ENCODE results near the gene FZD2. TPM values are rescaled to one million over a fixed set of nuclear protein-coding genes. Genes with fewer than 3 reads are reported as not detected.

The FZD2 gene
- total RNA-seq, 1 donor from 2014 or later: 54.4 TPM

- peak overlapping the region; percentile 97 for H3K4me3 Mint-ChIP-seq
Observed at GRCh38 chr17:44557651-44558285, 484 bp downstream of the FZD2 start.

GRCh38 chr17:44558334-44558709 is 1.0 kb downstream of the FZD2 start:
- peak overlapping the region; percentile 97 for H3K4me3 Mint-ChIP-seq
- TF ChIP-seq CTCF (conservative IDR thresholded peaks at IDR 0.05): no peak
- DNase-seq (ENCODE audit: extremely low spot score, unreplicated experiment): no peak
- H3K9me3 Mint-ChIP-seq: no peaks in the 10 kb centered on the region
- peaks cover 28% of the 10 kb centered on the region for H3K36me3 Mint-ChIP-seq
- H3K4me1 Mint-ChIP-seq (ENCODE audit: unreplicated experiment): peaks cover 47% of the 10 kb centered on the region
- H3K27me3 Mint-ChIP-seq: peaks cover 47% of the 10 kb centered on the region
- peak overlapping the region; percentile 86 for H3K27ac Mint-ChIP-seq

More at GRCh38 chr17:44557651-44558285, 484 bp downstream of the FZD2 start:
- DNase-seq (ENCODE audit: extremely low spot score, unreplicated experiment): peak; percentile 76
- Mint-ChIP-seq H3K36me3 (peaks cover 28% of the 10 kb centered on the region), H3K4me1 (ENCODE audit: unreplicated experiment) (peaks cover 44% of the 10 kb centered on the region), H3K9me3 (no peaks in the 10 kb centered on the region), H3K27me3 (peaks cover 47% of the 10 kb centered on the region), H3K27ac (peak overlapping the region; percentile 86)
- no peak for TF ChIP-seq CTCF (conservative IDR thresholded peaks at IDR 0.05)

GRCh38 chr17:44558710-44559633 is 1.7 kb downstream of the FZD2 start:
- peak overlapping the region; percentile 97 for H3K4me3 Mint-ChIP-seq
- peaks cover 28% of the 10 kb centered on the region for H3K36me3 Mint-ChIP-seq
- peaks cover 47% of the 10 kb centered on the region for H3K27me3 Mint-ChIP-seq
- H3K9me3 Mint-ChIP-seq: no peaks in the 10 kb centered on the region
- no peak for TF ChIP-seq CTCF (conservative IDR thresholded peaks at IDR 0.05)
- DNase-seq (ENCODE audit: extremely low spot score, unreplicated experiment): no peak
- peaks cover 47% of the 10 kb centered on the region for H3K4me1 Mint-ChIP-seq (ENCODE audit: unreplicated experiment)
- H3K27ac Mint-ChIP-seq: peak overlapping the region; percentile 86

GRCh38 chr17:44559634-44560554 is 2.6 kb downstream of the FZD2 start:
- Mint-ChIP-seq H3K27ac (peak overlapping the region; percentile 82), H3K4me3 (peak overlapping the region; percentile 97), H3K27me3 (peaks cover 47% of the 10 kb centered on the region), H3K4me1 (ENCODE audit: unreplicated experiment) (peaks cover 45% of the 10 kb centered on the region), H3K36me3 (peaks cover 31% of the 10 kb centered on the region), H3K9me3 (peaks cover 6% of the 10 kb centered on the region)
- no peak for TF ChIP-seq CTCF (conservative IDR thresholded peaks at IDR 0.05)
- no peak for DNase-seq (ENCODE audit: extremely low spot score, unreplicated experiment)

GRCh38 chr17:44561237-44561623 is 3.9 kb downstream of the FZD2 start:
- H3K27me3 Mint-ChIP-seq: peaks cover 47% of the 10 kb centered on the region
- peaks cover 33% of the 10 kb centered on the region for H3K4me1 Mint-ChIP-seq (ENCODE audit: unreplicated experiment)
- H3K9me3 Mint-ChIP-seq: peaks cover 6% of the 10 kb centered on the region
- no peak for DNase-seq (ENCODE audit: extremely low spot score, unreplicated experiment)
- no peak overlapping the region for H3K27ac Mint-ChIP-seq
- peak overlapping the region; percentile 97 for H3K4me3 Mint-ChIP-seq
- H3K36me3 Mint-ChIP-seq: peaks cover 31% of the 10 kb centered on the region
- no peak for TF ChIP-seq CTCF (conservative IDR thresholded peaks at IDR 0.05)
